ENCODE measurements around the gene FABP6.
"Not testable (repeated sequence)": the region's sequence is repeated elsewhere in the genome, so short reads cannot be mapped to it uniquely, and the experiment has no call there.

FABP6 gene, protein sequence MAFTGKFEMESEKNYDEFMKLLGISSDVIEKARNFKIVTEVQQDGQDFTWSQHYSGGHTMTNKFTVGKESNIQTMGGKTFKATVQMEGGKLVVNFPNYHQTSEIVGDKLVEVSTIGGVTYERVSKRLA

DNA sequence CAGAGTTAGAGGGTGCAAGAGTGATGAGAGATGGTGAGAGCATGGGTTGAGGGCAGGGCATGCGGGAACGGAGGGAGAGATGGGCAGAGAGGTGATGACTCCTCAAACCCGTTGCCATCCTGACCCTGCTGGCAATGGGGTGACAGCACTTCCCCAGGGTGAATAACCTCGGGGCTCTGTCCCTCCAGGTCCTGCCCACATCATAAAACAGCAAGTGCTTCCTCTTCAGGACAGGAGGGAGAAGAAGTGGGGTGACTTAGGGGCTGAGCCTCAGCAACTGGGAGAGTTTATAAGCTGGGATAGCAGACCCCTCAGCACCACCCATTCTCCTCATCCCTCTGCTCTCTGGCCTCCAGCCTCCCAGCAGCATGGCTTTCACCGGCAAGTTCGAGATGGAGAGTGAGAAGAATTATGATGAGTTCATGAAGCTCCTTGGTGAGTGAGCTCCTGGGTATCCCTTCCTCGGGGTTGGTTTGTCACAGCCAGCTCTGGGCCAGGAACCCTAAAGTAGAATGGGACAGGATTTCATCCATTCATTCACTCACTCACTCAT lies at the start of gene FABP6:
TSS of gene FABP6 (plus strand) at position 317 of the 553 bp plus-strand sequence. CDS start at position 369, 52 bp downstream.
- DNase-seq (ENCODE audit: low read depth, low spot score), result no peak

DNA sequence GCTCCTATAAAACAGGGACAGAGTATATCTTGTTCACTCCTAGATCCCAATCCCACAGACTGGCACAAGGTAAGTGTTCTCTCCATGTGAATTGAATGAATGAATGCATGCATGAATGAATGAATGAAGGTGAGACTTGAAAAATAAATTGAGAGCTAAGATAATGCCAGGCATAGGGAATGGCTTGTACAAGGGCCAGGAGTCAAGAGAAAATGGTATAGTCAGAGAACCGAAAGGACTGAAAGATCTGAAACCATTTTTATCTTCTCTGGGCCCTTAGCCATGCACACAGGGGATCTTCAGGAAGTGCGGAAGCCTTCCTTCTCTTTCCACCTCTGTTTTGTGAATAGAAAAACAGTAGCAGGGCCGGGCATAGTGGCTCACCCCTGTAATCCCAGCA lies 48.4 kb upstream of the FABP6 start:
- no peak for DNase-seq (ENCODE audit: low read depth, low spot score)

DNA sequence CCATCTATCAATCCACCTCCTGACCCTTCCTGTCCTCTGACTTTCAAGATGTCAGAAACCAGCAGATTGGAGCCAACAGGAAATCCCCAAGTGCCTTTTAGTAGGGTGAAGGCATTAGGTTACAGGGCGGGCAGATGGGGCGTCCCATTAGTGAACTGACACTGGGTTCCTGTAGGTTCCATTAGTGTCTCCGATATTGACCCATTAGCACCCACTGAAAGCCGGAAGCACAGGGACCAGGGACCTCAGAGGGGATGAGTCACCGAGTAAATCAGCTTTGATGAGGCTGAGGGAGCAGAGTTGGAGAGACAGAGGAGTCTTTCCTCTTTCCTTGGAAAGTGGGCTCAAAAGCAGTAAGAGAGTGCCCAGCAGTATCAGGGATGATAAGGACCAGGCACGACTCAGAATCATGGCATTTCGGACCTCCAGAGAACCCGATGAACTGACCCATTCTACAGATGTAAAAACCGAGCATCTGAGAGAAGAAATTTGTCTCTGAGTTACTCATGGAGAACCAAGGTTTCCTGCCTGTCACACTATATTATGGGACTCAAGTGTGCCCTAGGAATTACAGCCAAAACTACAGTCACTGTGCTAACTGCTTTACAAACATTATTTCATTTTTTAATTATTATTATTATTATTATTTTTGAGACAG lies 47.2 kb upstream of the FABP6 start:
- DNase-seq (ENCODE audit: low read depth, low spot score), result no peak

DNA sequence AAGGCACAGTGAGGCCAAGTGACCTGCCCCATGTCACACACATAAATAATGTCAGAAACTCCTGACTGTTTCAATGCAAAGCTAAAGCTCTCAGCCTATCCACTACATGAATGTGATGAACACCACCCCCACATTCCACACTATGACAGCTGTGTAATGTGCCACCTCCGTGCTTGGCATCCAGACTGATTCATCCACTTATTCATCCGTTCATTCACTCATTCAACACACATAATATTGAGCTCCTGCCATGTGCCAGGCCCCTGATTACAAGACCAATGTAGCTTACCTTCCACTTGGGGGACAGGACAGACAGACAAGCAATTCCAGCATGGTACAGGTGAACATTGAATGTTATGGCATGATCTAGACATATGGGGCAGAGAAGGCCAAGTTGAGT lies 46.2 kb upstream of the FABP6 start:
- no peak for DNase-seq (ENCODE audit: low read depth, low spot score)

DNA sequence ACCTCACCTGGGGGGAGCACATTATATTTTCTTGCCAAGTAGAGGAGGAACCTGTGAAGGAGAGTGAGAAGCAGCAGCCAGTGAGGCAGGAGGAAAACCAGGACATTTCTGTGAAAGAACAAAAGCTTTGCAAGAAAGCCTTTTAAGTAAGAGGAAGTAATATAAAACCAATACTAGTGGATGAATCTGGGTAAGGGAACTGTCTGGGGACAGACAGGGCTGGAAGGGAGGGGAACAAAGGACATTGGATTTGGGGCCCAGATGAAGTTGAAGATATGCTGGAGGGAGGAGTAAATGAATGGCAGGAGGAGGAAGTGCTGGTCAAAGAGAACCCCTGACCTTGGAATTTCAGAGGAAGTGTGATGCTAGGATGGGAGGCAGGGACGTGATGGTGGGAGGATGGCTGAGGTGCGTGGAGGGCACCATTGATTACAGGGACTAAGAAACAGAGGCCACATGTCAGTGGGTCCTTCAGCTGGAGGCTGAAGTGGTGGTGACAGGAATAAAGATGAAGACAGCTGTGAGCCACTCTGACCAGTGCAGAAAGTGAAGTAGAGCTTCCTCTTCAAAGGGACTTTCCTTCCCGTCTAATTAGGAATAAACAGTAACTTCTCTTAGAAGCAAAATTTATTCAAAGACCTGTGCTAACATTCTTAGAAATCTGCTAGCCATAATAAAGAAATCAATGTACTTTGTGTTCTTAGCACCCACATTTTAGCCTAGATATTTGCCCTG lies 43.5 kb upstream of the FABP6 start:
- DNase-seq (ENCODE audit: low read depth, low spot score), result no peak

DNA sequence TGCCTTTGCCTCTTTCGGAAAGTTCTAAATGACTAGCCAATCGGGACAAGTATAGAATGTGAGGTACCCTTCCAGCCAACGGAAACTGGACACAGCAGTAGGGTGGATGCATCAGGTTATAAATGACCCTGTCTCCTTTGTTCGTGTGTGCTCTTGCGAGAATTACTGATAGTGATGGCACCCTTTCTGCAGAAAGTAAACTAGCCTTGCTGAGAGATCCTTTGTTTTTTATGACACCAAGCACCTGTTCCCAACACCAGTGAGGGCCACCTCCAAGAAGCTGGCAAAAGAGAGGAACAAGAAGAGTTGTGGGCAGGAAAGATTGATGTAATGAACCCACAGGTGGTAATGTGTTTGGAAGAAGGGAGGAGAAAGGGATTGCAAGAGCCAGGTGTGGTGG lies 42.8 kb upstream of the FABP6 start:
- DNase-seq (ENCODE audit: low read depth, low spot score), result no peak

DNA sequence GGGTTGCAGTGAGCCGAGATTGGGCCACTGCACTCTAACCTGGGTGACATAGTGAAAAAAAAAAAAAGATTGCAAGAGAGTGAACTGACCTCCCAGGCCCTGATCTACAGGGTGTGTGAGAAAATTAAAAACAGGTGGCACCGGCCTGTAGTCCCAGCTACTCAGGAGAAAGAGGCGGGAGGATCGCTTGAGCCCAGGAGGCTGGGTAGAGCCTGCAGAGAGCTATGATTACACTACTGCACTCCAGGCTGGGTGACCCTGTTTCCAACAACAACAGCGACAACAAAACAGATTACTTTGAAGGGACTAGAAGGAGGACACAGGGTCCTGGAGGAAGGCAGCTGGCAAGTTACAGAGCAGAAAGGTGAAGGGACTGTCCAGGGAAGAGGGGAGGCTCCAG lies 42.2 kb upstream of the FABP6 start:
- DNase-seq (ENCODE audit: low read depth, low spot score), result no peak

DNA sequence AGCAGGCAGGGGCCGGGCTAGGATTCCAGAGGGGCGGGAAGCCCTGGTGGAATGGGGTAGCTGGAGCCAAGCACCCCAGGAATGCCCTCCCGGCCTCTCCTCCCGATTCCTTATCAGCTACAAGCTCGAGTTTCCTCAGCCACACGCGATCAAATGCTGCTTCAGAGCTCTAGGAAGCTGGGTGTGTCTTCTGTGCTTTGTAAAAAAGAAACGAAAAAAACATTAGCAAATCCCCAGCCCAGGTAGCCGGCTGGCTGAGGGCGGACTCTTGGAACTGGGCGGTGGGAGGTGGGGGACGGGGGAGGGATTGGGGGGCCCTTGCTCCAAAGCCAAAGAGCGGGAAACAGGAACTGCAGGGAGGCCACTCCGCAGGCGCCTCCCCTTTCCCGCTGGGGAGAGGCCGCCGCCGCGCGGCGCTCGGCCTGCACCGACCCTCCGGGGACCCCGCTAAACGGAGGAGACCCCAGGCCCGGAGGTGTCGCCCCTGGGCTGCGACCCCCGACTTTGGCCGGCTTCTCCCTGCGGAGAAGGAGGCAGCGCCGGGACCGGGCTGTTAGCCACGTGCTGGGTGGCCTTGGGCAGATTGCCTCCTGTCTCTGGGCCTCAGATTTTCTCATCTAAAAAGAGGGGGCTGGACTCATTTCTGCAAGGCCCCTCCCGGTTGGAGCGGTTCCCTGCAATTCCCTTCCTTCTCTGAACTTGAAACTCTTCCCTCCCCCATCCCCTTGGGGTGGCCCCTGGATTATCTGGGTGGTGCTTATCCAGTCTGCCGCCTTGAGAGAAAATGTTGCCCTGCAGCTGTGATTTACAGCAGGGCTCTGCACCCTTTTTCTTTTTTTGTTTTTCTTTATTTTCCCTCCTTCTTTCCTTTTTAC lies 40.9 kb upstream of the FABP6 start:
- peak; percentile 76 for DNase-seq (ENCODE audit: low read depth, low spot score)

DNA sequence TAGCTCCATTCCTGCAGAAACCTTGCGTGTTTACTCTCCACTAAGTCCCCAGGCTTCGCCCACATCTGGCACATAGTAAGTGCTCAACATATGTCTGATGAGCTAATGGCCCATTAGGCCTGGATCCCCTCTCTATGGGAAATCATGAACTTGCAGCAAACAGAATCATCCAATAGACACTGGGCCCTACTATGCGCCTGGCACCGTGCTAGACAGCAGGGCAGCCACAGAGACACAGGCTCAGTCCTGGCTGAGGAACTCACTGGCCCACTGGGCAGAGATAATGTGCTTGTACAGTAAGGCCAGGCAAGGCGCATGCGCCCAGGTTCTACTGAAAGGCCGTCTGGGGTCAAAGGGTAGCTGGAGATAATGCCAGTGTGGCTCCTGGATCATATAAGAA lies 36.9 kb upstream of the FABP6 start:
- no peak for DNase-seq (ENCODE audit: low read depth, low spot score)

DNA sequence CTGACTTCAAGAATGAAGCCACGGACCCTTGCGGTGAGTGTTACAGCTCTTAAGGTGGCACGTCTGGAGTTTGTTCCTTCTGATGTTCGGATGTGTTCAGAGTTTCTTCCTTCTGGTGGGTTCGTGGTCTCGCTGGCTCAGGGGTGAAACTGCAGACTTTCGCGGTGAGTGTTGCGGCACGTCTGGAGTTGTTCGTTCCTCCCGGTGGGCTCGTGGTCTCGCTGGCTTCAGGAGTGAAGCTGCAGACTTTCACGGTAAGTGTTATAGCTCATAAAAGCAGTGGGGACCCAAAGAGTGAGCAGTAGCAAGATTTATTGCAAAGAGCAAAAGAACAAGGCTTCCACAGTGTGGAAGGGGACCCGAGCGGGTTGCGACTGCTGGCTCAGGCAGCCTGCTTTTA lies 36.2 kb upstream of the FABP6 start:
- DNase-seq (ENCODE audit: low read depth, low spot score), result not testable (repeated sequence)

DNA sequence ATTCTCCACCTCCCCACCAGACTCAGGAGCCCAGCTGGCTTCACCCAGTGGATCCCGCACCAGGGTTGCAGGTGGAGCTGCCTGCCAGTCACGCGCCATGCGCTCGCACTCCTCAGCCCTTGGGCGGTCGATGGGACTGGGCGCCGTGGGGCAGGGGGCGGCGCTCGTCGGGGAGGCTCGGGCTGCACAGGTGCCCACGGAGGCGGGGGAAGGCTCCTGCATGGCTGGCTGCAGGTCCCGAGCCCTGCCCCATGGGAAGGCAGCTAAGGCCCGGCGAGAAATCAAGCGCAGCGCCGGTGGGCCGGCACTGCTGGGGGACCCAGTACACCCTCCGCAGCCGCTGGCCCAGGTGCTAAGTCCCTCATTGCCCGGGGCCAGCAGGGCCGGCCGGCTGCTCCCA lies 35.5 kb upstream of the FABP6 start:
- not testable (repeated sequence) for DNase-seq (ENCODE audit: low read depth, low spot score)

DNA sequence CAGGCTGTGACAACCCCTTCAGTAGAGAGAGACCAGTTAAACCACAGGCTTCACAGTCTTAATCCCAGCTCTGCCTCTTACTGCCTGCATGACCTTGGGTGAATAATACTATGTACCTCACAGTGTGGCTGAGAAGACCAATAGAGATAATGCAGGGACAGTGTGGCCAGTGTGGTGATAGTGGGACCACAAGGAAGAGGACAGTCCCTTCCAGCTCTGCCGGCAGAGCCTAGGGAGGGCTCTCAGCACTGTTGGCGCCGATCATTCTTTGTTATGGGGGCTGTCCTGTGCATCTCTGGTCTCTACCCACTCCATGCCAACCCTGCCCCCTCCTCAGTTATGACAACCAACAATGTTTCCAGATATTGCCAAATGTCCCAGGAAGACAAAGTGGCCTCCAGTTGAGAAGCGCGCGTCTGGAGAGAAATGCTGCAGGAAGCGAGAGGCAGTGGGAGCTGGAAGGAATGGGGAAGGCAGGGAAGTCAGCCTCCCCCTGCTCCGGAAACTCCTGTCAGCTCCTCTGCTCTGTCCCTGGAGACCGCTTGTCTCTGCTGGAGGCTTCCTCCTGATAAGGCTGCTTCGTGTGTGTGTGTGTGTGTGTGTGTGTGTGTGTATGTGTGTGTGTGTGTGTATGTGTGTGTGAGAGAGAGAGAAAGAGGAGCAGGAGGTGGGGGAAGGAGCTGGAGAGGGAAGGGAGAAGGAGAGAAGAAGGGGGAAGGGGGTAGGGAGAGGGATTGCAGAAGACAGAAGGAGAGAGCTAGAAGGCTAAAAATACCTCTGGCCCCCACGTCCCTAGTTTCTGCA lies 31.8 kb upstream of the FABP6 start:
- DNase-seq (ENCODE audit: low read depth, low spot score), result peak; percentile 78

DNA sequence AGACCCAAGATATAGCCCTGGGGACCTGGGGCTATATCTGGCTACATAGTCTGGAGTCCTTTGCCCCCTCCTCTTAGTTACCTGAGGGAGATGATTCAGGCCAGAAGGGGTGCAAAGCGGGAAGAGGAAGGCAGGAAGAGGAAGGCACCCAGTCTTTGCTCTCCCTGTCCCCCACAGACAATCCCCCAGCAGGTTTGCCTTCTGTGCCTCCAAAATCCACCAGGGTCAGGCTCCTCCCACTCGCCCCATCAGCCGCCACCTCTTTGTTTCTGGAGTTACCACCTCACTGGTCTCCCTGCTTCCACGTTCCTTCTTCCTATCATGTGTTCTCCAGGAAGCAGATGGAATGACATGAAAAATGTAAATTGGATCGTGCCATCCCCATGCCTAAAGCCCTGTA lies 31.2 kb upstream of the FABP6 start:
- peak; percentile 20 for DNase-seq (ENCODE audit: low read depth, low spot score)

DNA sequence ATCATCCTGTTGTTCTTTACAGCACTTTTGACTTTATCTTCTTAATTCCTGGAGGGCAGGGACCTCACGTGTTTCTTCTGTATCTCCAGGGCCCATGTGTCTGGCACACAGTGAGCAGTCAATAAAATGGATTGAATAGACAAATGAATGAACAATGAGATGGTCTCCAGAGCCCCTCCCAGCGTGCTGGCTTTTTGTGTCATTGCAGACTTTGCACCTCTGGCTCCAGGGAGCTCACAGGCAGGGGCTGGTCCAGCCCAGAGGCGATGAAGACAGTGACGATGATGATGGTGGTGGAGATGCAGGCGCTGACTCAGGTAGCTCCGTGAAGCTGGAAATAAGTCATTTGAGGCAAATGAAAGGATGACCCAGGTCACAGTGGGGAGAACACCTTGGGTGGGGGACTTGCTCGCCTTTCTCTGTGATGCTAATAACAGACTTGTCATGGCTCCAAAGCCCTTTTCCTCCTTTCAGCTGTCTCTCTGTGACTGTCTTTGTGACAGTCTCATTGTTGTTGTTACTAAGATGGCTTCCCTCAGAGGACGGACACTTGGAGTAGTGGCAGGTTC lies 30.4 kb upstream of the FABP6 start:
- DNase-seq (ENCODE audit: low read depth, low spot score), result peak; percentile 61

DNA sequence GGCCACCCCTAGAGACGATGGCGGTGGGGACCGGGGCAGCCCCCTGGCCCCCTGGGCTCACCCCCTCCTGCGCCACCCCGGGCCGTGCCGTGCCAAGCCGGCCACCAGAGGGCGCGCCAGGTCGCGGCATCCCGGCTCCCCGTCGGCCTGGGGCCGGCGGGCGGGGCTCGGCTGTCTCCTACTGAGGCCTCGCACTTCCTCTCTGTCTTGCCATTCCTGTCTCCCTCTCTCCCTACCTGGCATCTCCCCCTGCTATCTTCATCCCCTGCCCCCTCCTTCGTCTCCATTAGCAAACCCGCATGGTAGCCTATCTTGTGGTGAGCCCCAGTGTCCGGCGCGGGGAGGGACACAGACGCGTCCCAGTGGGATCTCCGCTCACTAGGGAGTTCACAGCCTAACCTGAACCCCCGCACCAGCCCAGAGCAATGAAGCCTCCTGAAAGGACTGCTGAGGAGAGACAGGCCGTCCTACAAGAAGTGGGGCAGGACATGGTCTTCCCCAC lies 29.8 kb upstream of the FABP6 start:
- DNase-seq (ENCODE audit: low read depth, low spot score), result peak; percentile 81

DNA sequence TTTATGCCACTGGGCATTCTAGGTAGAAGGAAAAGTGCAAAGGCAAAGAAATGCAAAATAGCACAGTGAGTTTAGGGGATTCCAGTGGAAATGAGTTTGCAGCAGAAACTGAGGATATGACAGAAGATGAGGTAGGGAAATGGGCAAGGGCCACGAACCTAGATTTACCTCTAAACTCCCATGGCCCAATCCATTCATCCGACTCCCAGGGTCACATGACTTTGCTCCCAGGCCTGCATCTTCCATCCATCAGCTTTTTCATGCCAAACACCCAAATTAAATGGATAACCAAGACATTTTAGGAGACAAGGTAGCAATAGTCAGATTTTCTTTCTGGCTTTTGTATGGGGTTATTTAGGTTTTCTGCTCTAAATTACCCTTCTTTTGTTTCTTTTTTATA lies 22.2 kb upstream of the FABP6 start:
- no peak for DNase-seq (ENCODE audit: low read depth, low spot score)

DNA sequence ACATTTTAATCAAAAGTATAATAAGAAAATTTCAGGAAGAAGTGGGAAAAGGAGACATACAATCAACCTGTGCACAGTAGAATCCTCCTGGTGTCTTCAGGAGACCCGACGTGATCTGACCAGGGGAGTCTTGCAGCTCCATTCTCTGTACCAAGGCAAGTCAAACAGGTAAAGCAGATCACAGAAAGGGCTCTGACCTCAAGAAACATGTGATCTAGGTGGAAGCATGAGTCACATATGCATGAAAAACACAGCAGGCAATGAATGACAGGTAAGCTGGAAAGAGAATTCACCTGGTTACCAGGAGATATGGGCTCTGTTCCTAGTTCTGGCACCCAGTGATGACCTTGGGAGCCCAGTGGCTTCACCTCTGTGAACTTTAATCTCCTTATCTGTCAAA lies 19.4 kb upstream of the FABP6 start:
- no peak for DNase-seq (ENCODE audit: low read depth, low spot score)

DNA sequence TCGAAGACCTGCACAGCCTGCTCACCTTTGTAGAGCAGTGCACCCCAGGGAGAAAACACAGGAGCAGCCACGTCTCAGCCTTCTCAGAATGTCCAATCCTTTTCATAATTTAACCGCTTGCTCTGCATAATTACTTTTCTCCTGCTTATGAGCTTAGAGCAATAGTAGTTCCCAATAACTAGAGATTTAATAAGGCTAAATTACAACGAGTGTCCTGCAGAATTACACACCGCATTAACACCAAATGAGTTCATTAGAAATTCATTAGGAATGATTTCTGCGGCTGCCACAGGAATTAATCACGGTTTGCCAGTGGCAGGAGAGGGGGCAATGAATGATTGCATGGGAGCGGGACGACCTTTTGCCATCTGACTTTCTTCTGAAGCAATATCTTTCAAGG lies 18.7 kb upstream of the FABP6 start:
- no peak for DNase-seq (ENCODE audit: low read depth, low spot score)

DNA sequence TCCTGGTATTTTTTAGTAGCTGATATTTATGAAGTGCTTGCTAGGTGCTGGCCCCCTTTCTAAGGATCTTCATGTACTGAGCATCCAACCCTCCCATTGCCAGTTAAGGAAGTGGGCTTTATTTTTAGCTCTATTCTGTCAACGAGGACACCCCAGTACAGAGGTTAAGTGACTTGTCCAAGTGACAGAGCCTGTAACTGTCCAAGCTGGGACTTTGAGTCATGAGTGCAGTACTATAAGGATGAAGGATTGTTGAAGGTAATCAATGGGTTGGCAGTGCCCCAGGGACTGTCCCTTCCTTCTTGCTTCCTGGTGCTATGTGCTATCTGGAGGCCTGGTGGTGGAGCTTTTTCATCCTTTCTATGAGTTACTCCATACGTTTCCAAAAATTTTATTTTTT lies 18.0 kb upstream of the FABP6 start:
- DNase-seq (ENCODE audit: low read depth, low spot score), result no peak

DNA sequence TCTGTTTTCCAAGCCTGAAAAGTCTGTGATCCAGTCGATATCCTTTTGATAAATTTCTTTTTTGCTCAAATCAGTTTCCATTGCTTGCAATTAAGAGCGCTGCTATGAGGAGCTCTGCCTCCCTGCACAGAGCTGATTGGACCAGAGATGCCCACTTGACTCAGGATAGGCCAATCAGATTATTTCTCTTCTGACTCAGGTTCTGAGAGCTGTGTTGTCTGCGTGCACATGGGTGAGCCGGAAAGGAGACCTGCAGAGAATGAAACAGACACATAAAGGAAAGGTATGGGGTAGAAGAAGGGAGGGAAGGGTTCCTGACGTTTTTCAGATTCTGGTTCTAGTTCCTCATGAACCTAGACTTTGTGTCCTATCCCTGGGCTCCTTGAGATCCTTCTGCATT lies 15.8 kb upstream of the FABP6 start:
- no peak for DNase-seq (ENCODE audit: low read depth, low spot score)

DNA sequence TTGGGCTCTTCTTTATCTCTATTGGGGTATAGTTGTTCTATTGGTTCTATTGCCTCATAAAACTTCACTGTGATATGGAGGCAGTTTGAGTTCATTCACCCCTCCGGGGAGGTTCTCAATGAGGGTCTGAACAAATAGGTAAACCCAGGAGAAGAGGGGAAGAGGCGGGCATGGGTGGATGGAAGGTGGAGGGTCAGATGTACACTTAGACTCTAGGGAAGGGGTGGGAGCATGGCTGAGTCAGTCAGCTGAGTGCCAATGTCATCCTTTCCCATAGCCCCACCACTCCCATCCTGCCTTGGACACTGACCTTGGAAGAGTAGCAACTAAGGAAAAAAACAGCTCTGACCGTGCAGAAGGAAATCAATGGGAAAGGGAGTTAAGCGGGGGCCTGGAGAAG lies 9.9 kb upstream of the FABP6 start:
- no peak for DNase-seq (ENCODE audit: low read depth, low spot score)

All from ELF-1 (cell line).